ENCODE results near the gene IP6K3.

The IP6K3 gene

GRCh38 chr6:33733709-33734007, 13.0 kb downstream of the IP6K3 start:
- no peaks in the 10 kb centered on the region for H3K4me1 ChIP-seq (ENCODE audit: low read length)
- TF ChIP-seq CTCF (IDR thresholded peaks at IDR 0.05; ENCODE audit: low read length): no peak
- TF ChIP-seq EZH2 (optimal IDR thresholded peaks at IDR 0.05; ENCODE audit: low read depth, low read length): no peak
- no peak for TF ChIP-seq EZH2phosphoT487 (IDR thresholded peaks at IDR 0.05; ENCODE audit: low read length)
- H3K9ac ChIP-seq (ENCODE audit: low read length): no peak overlapping the region
- H3K9me3 ChIP-seq (replicated peaks; ENCODE audit: insufficient read depth, low read length): no peaks in the 10 kb centered on the region
- H3K79me2 ChIP-seq (ENCODE audit: low read length): no peaks in the 10 kb centered on the region
- no peaks in the 10 kb centered on the region for H3F3A ChIP-seq (ENCODE audit: insufficient read depth, low read length)
- no peak overlapping the region for H3K4me2 ChIP-seq (ENCODE audit: low read depth, low read length)
- H4K20me1 ChIP-seq (ENCODE audit: insufficient read depth, low read length): no peaks in the 10 kb centered on the region
- no peak for DNase-seq
- no peak overlapping the region for H3K4me3 ChIP-seq (ENCODE audit: low read length)
- peaks cover 11% of the 10 kb centered on the region for H3K27me3 ChIP-seq (replicated peaks; ENCODE audit: insufficient read depth, low read length)
- no peak overlapping the region for H2AFZ ChIP-seq (ENCODE audit: low read length)
- H3K36me3 ChIP-seq (replicated peaks; ENCODE audit: insufficient read depth, low read length): no peaks in the 10 kb centered on the region
- H3K9me2 ChIP-seq (replicated peaks; ENCODE audit: insufficient read depth, low read length): no peaks in the 10 kb centered on the region
- no peak overlapping the region for H3K27ac ChIP-seq (ENCODE audit: low read length)

- Histone ChIP-seq H3K9ac (ENCODE audit: low read length) (no peak overlapping the region), H3K9me2 (replicated peaks; ENCODE audit: insufficient read depth, low read length) (no peaks in the 10 kb centered on the region), H3K36me3 (replicated peaks; ENCODE audit: insufficient read depth, low read length) (no peaks in the 10 kb centered on the region), H3K4me3 (ENCODE audit: low read length) (no peak overlapping the region), H3K4me2 (ENCODE audit: low read depth, low read length) (no peak overlapping the region), H4K20me1 (ENCODE audit: insufficient read depth, low read length) (no peaks in the 10 kb centered on the region), H3K9me3 (replicated peaks; ENCODE audit: insufficient read depth, low read length) (no peaks in the 10 kb centered on the region), H2AFZ (ENCODE audit: low read length) (no peak overlapping the region), H3K27ac (ENCODE audit: low read length) (no peak overlapping the region), H3F3A (ENCODE audit: insufficient read depth, low read length) (no peaks in the 10 kb centered on the region), H3K4me1 (ENCODE audit: low read length) (no peaks in the 10 kb centered on the region), H3K79me2 (ENCODE audit: low read length) (no peaks in the 10 kb centered on the region), H3K27me3 (replicated peaks; ENCODE audit: insufficient read depth, low read length) (peaks cover 16% of the 10 kb centered on the region)
- no peak for TF ChIP-seq EZH2phosphoT487 (IDR thresholded peaks at IDR 0.05; ENCODE audit: low read length)
- TF ChIP-seq EZH2 (optimal IDR thresholded peaks at IDR 0.05; ENCODE audit: low read depth, low read length): no peak
- TF ChIP-seq CTCF (IDR thresholded peaks at IDR 0.05; ENCODE audit: low read length): no peak
- no peak for DNase-seq
These were observed 13.6 kb downstream of the IP6K3 start for GRCh38 chr6:33732817-33733708.

GRCh38 chr6:33732385-33732784, 14.3 kb downstream of the IP6K3 start:
- Histone ChIP-seq H4K20me1 (ENCODE audit: insufficient read depth, low read length) (no peaks in the 10 kb centered on the region), H3K27me3 (replicated peaks; ENCODE audit: insufficient read depth, low read length) (peaks cover 23% of the 10 kb centered on the region), H3K27ac (ENCODE audit: low read length) (no peak overlapping the region), H3K9ac (ENCODE audit: low read length) (no peak overlapping the region), H3K79me2 (ENCODE audit: low read length) (no peaks in the 10 kb centered on the region), H3F3A (ENCODE audit: insufficient read depth, low read length) (no peaks in the 10 kb centered on the region), H3K36me3 (replicated peaks; ENCODE audit: insufficient read depth, low read length) (no peaks in the 10 kb centered on the region), H3K4me1 (ENCODE audit: low read length) (no peaks in the 10 kb centered on the region), H3K4me3 (ENCODE audit: low read length) (no peak overlapping the region), H3K9me3 (replicated peaks; ENCODE audit: insufficient read depth, low read length) (no peaks in the 10 kb centered on the region), H2AFZ (ENCODE audit: low read length) (no peak overlapping the region), H3K4me2 (ENCODE audit: low read depth, low read length) (no peak overlapping the region), H3K9me2 (replicated peaks; ENCODE audit: insufficient read depth, low read length) (no peaks in the 10 kb centered on the region)
- no peak for DNase-seq
- TF ChIP-seq CTCF (IDR thresholded peaks at IDR 0.05; ENCODE audit: low read length): no peak
- no peak for TF ChIP-seq EZH2 (optimal IDR thresholded peaks at IDR 0.05; ENCODE audit: low read depth, low read length)
- TF ChIP-seq EZH2phosphoT487 (IDR thresholded peaks at IDR 0.05; ENCODE audit: low read length): no peak
